Activated naive CD8-positive, alpha-beta T cell treated with anti-CD3 and anti-CD28 coated beads, Interleukin-2, amount 50 U/mL, for 16 hours (primary cell): ENCODE results near the gene ABHD17C.

Source experiments
- DNase-seq: peaks from one replicate; pipeline ENCODE4 v3.0.0-alpha.2; 2020; ENCODE audit warnings: low read depth, low spot score

Gene ABHD17C

GRCh38 chr15:80730387-80730786 lies 35.3 kb downstream of the ABHD17C start:
- DNase-seq, result no peak

- DNase-seq, result no peak
Measured at GRCh38 chr15:80730926-80731325, 35.8 kb downstream of the ABHD17C start.

- no peak for DNase-seq
Measured at GRCh38 chr15:80732167-80732566, 37.1 kb downstream of the ABHD17C start.

- DNase-seq, result no peak
Measured at GRCh38 chr15:80732818-80733217, 37.7 kb downstream of the ABHD17C start.

GRCh38 chr15:80733460-80733859 lies 38.4 kb downstream of the ABHD17C start:
- no peak for DNase-seq

GRCh38 chr15:80735344-80735743 lies 40.2 kb downstream of the ABHD17C start:
- DNase-seq, result no peak

- no peak for DNase-seq
Measured at GRCh38 chr15:80736560-80736959, 41.5 kb downstream of the ABHD17C start.

GRCh38 chr15:80739919-80740318 lies 44.8 kb downstream of the ABHD17C start:
- no peak for DNase-seq

- no peak for DNase-seq
Measured at GRCh38 chr15:80742081-80742480, 47.0 kb downstream of the ABHD17C start.

- no peak for DNase-seq
Measured at GRCh38 chr15:80743189-80743833, 48.2 kb downstream of the ABHD17C start.

GRCh38 chr15:80744415-80744814 lies 49.3 kb downstream of the ABHD17C start:
- no peak for DNase-seq

- no peak for DNase-seq
Measured at GRCh38 chr15:80744826-80745225, 49.7 kb downstream of the ABHD17C start.

GRCh38 chr15:80745888-80746287 lies 50.8 kb downstream of the ABHD17C start:
- DNase-seq, result no peak

GRCh38 chr15:80747317-80748053 lies 52.4 kb downstream of the ABHD17C start:
- DNase-seq, result no peak

GRCh38 chr15:80749589-80749988 lies 54.5 kb downstream of the ABHD17C start:
- no peak for DNase-seq

- no peak for DNase-seq
Measured at GRCh38 chr15:80750575-80750974, 55.5 kb downstream of the ABHD17C start.

- no peak for DNase-seq
Measured at GRCh38 chr15:80752204-80752603, 57.1 kb downstream of the ABHD17C start.

- DNase-seq, result no peak
Measured at GRCh38 chr15:80753161-80753560, 58.1 kb downstream of the ABHD17C start.

GRCh38 chr15:80754014-80754413 lies 58.9 kb downstream of the ABHD17C start:
- no peak for DNase-seq

GRCh38 chr15:80755885-80756284 lies 60.8 kb downstream of the ABHD17C start:
- no peak for DNase-seq

- no peak for DNase-seq
Measured at GRCh38 chr15:80758130-80758745, 63.1 kb downstream of the ABHD17C start.

GRCh38 chr15:80760960-80761359 lies 65.8 kb downstream of the ABHD17C start:
- DNase-seq, result no peak

- no peak for DNase-seq
Measured at GRCh38 chr15:80761754-80762153, 66.6 kb downstream of the ABHD17C start.
